ENCODE results near the gene HAUS6.
"Not testable (repeated sequence)": the region's sequence is repeated elsewhere in the genome, so short reads cannot be mapped to it uniquely, and the experiment has no call there.

Gene HAUS6

DNA sequence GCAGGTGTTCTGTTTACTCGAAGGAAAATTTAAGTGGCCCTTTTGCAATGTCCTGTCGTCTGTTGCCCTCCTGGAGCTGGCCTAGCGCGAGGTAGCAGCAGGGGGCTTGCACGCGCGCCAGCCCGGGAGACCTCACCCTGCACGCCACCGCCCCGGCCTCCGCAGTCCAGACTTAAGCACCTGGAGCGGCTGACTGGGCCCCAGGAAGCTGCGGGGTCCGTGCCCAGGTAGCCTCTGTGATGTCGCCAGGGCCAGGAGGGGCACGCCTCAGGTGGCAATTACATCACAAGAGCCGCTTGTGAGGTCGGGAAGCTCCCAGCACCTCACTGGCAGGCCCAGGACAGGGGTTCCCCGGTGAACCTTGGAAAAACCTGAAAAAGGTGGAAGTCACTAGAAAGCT lies 69.7 kb downstream of the HAUS6 start, which contains the start of gene SAXO1:
TSS of gene SAXO1 (minus strand) at position 195 of the 400 bp plus-strand sequence. CDS start 301 bp downstream, outside the sequence.
- no peak for DNase-seq (ENCODE audit: low read depth, low spot score)

DNA sequence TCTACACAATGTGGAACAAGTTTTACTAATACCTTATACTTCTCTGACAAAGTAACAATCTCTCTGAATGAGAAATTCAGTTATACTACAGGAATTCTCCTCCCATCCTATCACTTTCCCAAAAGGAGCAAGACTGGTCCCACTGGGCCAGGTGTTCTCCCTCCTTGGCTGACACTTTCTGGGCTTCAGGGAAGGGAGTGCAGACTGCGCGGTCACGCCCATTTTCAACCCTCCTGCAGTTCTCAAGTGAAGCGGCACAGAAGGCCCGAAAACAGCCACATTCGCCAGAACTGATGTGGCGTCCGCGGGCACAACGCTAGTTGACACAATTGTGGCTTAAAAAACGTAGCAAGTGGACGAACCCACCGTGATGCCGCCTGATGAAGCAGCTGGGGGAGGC lies 70.3 kb downstream of the HAUS6 start:
- peak; percentile 35 for DNase-seq (ENCODE audit: low read depth, low spot score)

DNA sequence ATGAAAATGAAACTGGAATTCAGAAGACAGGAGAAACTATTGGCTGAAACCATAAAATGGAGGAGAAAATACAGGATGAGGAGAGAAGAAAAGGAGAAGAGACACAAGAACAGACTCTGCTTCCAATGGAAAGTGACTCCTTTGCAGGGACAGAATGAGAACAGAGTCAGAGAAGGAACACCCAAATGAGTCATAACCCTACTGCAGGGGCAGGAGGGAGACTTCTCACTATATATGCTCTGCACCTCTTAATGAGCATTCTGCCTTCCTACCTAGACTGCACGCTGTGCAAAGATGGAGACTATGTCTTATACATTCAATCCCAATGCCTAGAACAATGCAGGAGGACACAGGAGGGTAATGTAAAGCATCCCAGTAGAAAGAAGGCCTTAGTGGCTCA lies 71.8 kb downstream of the HAUS6 start:
- DNase-seq (ENCODE audit: low read depth, low spot score) = no peak

DNA sequence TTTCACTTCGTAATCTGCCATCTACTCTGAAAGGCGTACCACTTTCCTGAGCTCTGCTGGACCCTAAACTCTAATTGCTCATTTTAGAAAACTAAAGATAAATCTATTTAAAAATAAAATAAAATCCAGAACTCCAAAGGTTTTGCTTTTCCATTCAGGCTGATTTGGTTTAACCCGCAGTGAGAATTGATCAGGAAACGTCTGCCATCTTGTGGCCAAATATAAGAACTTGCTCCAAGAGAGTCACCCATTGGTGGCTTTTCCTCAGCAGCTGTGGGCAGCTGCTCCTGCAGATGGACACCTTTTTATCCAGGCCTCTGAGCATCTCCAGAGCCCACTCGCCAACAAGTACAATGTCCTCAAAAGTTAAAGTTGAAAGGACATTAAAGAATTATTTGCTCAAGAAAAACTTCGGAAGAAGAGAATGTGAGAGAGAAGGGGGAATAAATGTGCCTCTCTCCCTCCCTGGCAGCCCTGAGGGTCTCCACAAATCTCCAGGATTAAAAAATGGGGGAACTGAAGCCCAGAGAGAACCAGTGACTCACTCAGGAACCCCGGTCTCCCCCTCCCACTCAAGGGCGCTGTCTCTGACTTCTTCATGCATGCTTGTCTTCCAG lies 73.8 kb downstream of the HAUS6 start:
- peak; percentile 60 for DNase-seq (ENCODE audit: low read depth, low spot score)

DNA sequence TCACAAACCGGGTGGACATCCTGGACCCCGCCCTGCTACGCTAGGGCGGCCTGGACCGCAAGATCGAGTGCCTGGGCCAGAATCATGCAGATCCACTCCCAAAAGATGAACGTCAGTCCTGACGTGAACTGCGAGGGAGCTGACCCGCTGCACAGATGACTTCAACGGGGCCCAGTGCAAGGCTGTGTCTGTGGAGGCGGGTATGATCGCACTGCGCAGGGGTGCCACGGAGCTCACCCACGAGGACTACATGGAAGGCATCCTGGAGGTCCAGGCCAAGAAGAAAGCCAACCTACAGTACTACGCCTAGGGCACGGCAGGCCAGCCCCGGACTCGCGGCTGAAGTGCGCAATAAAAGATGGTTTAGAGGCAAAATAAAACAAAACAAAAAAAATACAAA lies 74.9 kb downstream of the HAUS6 start:
- no peak for DNase-seq (ENCODE audit: low read depth, low spot score)

DNA sequence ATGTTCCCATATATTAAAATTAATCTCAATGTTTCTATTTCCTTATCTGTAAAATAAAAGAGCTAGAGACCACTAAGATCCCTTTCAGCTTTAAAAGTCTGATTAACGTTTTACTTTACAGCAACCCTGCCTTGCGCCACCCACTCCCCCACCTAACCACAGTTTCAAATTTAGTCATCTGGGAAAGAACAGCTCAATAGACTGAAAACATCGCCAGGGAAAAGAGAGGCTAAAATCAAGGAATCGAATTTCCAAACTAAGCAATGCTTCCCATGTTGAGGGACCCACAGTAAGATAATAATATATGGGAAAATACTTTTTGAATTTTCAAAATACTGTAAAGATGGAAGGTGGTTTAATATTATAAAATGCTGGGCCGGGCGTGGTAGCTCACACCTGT lies 76.3 kb downstream of the HAUS6 start:
- DNase-seq (ENCODE audit: low read depth, low spot score) = no peak

DNA sequence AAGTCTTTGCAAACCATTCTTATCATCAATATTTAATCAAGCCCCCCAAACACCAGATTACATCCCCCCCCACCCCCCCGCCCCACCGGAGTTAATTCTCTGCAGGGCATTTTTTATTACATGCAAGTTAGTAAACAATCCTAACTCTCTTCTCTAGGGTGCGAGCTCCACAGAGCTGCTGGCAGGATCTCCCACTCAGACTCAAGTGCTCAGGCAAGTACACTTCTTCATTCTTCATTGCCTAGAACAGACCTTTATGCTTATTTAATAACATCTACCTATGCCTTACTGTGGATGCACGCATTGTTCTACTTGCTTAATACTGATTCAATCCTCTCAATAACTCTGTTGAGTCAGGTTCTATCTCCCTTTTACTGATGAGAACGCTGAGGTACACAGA lies 79.6 kb downstream of the HAUS6 start:
- no peak for DNase-seq (ENCODE audit: low read depth, low spot score)

DNA sequence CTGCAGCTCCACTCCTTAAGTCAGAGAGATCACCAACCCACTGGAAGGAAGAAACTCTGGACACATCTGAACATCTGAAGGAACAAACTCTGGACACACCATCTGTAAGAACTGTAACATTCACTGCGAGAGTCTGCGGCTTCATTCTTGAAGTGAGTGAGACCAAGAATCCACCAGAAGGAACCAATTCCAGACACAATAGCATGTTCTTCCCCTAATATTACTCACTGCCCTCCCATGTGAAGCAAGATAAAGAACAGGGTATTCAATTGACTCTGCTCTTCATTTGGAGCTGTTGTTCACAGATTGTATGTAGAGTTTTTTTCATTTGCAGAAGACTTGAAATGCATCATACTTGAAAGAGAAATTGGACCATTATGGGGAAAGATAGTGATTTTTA lies 80.5 kb downstream of the HAUS6 start:
- DNase-seq (ENCODE audit: low read depth, low spot score) = no peak

DNA sequence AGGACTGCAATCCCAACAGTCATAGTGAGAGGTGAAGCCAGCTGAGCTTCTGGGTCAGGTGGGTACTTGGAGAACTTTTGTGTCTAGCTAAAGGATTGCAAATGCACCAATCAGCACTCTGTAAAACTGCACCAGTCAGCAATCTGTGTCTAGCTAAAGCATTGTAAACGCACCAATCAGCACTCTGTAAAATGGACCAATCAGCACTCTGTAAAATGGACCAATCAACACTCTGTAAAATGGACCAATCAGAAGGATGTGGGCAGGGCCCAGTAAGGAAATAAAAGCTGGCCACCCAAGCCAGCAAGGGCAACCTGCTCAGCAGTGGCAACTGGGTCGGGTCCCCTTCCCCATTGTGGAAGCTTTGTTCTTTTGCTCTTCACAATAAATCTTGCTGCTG lies 81.1 kb downstream of the HAUS6 start:
- not testable (repeated sequence) for DNase-seq (ENCODE audit: low read depth, low spot score)

DNA sequence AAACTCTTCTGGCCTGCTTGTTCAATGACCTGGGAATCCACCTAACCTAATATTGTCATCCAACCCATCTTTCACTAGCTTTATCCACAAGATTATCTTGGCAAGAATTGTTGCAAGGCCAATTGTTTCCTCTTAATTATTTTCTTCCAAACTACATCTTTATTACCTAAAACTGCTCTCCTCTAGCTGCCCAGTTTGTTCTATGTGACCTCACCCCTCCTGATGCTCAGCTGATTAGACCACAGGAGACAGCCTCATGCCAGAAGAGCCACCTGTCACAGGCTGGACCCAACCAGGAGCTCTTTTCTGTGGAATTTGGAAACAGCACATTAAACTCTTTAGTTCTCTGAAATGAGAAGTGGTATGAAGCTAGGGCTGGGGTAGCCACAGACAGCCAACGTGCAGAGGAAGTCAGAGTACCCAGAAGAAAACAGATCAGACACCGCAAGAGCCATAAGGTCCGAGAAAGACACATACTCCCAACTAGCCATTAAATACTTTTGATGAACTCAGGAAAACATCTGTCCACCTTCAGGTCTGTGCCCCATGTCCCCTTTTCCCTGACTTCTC lies 81.7 kb downstream of the HAUS6 start:
- no peak for DNase-seq (ENCODE audit: low read depth, low spot score)

DNA sequence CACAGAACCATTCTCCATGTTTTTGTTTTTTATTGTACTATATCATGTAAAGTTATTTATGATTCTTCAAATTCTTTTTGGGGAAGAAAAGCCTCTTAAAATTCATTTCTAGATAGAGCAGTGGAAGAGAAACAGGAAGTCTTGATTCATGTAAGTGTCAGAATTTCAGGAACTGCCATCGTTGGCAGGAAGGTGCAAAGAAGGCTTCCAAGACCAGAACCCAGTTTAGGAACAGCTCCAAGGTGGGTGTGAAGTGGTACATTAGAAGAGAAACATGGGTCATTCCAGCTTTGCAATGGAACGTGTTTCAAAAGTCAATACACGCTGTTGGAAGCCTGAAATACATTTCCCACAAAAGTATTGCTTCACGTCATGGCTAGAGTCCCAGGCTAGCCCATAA lies 84.5 kb downstream of the HAUS6 start:
- DNase-seq (ENCODE audit: low read depth, low spot score) = no peak

DNA sequence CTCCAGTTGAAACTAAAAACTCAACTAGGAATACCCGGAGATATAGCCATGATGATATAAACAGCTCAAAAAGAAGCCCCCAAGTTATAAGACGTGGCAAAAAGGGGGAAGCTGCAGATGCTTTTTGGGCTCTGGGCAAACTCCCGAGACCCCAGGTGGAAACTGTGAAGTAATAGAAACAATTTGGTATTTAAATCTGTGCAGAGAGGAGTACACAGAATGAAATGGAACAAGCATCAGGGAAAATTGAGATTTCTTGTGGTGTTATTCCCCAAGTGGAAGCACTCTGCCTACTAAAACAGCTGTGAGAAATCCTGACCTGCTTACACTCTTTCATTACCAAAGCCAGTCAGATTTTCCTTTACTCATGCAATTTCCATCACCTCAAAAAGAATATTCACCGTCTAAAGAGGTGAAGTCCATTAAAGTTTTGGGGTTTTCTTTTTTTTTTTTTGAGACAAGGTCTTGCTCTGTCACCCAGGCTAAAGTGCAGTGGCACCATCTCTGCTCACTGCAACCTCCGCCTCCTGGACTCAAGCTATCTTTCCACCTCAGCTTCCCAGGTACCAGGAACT lies 93.2 kb downstream of the HAUS6 start:
- no peak for DNase-seq (ENCODE audit: low read depth, low spot score)

Measured in ELF-1 (cell line).